HG03064 (cell line): ENCODE measurements around the gene DNAJC22.

Experiments
- ATAC-seq: cut with Tn5 transposase; IDR thresholded peaks from one replicate; pipeline ENCODE4 v1.9.1; 2021; ENCODE audit warnings: low read depth; ENCODE audit not compliant: unreplicated experiment

DNAJC22 gene

DNA sequence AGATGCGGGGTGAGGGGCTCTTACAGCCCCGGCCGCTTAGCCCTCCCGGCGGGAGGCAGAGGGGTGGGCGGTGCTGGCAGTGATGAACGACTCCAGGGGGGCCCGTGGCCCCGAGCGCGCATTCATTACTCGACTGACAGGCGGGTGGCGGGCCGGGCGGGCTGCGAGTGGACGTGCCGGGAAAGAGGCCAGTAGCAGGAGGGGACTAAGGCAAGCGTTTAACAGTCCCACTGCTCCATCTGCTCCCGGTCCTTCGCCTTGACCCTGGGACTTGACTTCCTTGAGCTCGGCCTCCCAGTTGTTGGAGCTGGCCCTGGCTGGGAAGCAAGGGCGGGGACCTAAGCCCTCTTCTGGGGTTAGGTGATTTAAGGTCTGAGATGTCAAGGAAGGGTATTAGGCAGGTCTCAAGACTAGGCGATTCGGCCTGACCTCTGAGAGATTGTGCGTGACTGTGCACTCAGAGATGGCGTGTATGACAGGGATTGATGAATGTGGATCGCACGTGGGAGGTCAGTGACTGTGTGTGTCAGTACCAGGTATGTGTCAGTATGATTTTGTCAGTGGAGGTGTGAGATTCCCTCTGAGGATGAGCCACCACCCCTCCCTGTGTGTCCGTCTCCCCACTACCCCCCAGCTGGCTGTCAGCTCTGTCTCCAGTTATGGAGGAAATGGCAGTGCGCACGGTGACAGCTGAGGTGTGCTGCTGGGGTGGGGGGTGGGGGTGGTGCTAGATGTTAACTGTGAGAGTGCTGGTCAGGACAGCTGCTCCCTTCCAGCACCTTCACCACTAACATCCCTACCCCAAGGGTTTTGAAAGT lies 3.6 kb upstream of the DNAJC22 start:
- no peak for ATAC-seq

DNA sequence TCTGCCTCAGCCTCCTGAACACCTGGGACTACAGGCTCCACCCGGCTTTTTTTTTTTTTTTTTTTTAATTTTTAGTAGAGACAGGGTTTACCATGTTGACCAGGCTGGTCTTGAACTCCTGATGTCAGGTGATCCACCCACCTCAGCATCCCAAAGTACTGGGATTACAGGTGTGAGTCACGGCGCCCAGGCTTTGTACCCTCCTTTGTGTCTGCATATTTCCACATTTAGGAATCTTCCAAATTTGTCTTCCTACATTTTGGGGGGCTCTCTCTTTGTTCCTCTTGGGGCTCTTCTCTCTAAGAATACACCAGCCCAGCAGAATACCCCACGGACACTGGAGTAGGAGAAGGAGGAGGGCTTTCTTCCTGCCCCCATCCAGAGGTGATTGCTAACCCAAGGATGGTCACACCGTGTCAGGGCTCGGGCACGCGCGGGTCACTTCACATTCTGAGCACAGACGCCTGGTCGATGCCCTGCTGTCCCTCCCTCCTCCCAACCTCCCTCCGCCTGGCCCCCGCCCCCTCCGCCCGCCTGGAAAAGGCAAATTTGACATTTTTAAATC lies 2.1 kb upstream of the DNAJC22 start:
- no peak for ATAC-seq

DNA sequence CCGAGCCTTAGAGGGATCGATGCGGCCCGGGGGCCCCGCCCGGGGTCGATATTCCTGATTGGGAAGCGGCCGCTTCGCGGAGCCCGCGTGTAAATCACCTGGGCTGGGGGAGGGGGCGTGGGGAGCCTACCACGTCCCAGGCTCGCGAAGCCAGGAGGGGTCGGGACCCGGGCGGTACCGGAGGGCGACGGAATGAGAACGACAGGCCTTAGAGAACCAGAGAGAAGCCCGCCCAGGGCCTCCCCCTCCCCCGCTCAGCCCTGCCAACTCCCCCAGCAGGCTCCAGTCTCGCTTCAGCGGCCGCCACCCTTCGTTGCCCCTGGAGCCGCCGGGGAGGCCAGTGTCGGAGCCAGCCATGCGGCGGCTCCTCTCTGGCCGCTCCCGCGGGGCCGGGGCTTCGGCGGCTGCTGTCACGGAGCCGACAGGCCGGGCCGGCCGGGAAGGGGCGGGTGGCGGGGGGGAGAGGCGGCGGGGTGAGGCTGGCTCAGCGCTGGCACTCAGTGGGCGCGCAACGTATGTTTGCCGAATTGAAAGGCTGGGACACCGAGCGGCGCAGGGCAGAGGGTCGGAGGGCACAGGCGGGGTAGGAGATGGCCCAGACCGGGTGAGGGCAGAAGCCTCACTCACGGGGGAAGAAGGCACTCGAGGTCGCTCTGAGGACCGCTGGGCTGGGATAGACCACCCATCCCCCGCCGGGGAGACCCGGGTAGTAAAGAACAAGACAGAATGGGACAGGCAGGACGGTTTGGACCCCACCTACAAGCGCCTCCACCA lies 1.4 kb upstream of the DNAJC22 start:
- no peak for ATAC-seq

DNA sequence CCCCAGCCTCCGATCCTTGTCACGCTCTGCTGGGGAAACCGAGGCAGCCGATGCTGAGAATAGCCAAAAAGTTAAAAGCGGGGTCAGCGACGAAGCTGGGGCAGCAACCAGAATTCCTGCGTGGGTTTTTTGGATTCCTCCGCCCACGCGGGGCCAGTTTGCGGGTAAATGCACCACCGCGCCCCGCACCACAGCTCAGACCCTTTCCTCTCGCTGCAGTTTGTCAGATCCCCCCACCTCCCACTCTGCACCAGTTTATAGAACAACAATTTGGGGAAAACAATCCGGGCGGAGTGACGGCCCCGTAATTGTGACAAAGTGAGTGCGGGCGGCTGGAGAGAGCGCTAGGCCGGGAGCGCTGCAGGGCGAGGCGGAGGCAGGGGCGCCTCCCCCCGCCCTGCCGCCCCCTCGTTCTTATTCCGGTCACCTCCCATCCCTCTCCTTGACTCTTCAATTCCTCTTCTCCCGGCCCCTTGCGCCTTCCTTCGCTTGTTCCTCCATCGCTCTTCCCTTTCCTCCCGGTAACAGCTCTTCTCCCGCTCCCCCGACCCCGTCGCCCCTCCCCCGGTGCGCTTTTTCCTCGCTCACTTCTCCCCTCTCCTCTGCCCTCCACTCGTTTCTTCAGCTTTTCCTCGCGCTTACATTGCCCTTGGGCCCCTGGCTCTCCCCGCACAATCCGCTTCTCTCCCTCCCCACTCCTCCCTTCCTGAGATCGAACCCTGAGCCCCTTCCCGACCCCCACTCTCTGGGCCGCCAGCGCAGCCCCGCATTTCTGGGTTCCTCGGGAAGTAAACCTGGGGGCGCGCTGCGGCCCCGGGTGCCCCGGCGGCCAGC lies 646 bp upstream of the DNAJC22 start:
- no peak for ATAC-seq

DNA sequence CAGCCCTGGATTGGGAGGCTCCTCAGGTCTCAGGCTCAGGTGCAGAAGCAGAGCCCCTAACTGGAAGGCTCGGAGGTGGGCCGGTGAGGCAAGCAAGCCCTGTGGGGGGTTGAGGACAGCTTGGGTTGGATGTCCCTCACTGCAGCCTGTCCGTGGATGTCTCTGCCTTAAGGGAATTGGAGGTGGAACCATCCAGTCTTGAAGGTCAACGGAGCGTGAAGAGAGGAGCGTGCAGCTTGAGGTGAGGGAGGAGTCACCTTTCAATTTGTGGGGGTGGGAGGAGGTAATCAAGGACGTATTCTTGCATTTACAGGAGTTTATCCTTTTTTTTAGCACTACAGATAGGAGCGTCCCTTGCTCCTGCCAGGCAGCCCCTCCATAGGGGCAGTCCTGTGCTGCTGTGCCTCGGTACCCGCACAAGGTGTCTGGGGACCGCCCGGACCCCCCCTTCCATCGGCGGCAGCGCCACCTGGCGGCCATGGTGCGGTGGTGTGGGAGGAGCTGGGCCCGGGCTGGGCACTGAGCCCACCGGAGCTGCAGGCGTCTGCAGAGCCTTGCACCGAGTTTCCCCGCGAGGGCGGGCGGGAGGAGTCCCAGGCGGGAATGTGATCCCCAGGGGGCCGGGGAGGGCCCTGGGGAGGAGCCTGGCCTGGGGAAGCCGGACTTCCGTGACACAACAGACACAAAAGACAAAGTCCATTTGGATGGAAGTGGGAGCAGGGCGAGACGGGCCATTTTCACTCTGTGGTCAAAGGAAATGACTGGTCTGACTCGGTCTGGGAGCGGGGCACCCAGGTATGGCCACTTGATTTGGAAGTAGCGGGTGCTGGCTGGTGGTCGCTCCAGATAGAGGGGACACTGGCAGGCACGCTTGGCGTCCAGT lies 864 bp downstream of the DNAJC22 start:
- no peak for ATAC-seq

DNA sequence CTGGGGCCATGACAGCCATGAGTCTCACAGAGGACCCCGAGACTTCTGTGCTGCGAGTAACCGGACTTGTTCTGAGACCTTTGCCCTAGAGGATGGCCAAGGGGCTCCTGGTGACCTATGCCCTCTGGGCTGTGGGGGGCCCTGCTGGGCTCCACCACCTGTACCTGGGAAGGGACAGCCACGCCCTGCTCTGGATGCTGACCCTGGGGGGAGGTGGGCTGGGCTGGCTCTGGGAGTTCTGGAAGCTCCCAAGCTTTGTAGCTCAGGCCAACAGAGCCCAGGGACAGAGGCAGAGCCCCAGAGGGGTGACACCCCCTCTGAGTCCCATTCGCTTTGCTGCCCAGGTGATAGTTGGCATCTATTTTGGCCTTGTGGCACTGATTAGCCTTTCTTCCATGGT lies 2.1 kb downstream of the DNAJC22 start:
- ATAC-seq: no peak

DNA sequence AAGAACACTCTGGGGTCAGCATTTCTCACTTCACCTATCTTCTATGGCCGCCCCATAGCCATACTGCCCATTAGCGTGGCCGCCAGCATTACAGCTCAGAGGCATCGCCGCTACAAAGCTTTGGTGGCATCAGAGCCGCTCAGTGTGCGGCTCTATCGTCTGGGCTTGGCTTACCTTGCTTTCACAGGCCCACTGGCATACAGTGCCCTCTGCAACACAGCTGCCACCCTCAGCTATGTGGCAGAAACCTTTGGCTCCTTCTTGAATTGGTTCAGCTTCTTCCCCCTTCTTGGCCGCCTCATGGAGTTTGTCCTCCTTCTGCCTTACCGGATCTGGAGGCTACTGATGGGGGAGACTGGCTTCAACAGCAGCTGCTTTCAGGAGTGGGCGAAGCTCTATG lies 2.6 kb downstream of the DNAJC22 start:
- no peak for ATAC-seq

DNA sequence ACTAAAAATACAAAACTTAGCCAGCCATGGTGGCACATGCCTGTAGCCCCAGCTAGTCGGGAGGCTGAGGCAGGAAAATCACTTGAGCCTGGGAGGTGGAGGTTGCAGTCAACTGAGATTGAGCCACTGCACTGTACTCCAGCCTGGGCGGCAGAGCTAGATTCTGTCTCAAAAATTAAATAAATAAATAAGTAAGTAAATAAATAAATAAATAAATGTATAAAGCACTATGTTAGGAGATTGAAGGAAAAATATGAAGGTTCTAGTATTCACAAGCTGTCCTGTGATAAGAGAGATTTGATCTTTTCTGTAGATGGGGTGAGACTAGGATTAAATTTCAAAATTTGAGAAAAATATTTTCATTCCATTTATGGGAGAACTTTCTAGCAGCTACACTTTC lies 5.7 kb downstream of the DNAJC22 start:
- no peak for ATAC-seq

DNA sequence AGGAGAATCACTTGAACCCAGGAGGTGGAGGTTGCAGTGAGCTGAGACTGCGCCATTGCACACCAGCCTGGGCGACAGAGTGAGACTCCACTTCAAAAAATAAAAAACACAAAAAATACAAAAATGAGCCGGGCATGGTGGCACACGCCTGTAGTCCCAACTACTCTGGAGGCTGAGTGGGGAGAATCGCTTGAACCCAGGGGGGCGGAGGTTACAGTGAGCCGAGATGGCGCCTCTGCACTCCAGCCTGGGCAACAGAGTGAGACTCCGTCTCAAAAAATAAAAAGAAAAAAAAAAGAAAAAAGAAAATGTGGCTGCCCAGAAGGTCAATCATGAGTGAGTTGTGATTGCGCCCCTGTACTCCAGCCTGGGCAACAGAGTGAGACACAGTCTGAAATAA lies 9.2 kb downstream of the DNAJC22 start:
- ATAC-seq: no peak

DNA sequence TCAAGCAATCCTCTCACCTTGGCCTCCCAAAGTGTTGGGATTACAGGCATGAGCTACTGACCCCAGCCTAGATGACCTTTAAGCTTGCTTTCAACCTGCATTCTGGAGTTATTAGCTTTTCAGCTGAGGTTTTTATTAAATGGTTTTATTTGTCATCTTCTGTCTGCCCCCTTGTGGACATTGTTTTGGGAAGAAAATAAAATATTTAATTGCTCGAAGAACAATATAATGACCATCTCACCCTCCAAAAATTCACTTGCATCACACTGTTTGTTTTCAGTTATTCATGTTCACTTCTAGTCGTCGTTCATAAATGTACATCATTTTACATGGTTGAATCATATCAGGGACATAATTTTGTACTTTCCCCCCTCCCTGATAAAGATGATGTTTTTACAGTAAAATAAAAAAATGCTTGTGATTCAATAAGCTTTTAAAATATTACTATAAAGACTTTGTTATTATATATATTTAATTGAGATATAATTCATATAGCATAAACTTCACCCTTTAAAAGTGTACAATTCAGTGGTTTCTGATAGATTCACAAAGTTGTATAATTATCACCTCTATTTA lies 10.5 kb downstream of the DNAJC22 start:
- no peak for ATAC-seq

DNA sequence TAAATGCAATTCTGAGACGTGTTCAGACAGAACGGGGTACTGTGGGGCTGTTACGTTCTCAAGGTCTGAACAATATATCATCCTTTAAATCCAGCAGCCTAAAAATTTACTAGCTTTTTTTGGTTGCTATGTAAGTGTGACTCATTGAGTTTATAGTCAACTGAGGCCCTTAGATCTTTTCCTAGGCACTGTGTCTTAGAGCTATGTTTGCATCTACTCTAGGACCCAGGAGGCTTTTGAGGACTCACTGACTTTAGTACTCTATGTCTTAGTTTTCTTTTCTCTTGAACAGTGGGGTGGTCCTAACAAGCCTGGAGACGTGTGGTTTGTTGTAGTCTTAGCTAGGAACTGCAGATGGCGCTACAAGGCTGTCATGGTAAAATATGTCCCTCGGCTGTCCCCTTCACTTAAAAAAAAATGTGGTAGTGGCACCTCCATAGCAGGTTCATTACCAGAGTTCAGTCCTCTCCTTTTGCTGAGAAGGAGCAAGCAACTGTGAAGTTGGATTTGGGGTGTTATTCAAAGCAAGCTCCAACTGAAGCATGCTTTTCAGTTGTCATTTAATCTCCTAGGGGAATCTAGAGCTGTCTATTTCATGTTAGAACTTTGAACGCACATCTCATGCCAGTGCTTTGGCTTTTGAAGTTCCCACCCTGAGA lies 11.9 kb downstream of the DNAJC22 start:
- no peak for ATAC-seq

DNA sequence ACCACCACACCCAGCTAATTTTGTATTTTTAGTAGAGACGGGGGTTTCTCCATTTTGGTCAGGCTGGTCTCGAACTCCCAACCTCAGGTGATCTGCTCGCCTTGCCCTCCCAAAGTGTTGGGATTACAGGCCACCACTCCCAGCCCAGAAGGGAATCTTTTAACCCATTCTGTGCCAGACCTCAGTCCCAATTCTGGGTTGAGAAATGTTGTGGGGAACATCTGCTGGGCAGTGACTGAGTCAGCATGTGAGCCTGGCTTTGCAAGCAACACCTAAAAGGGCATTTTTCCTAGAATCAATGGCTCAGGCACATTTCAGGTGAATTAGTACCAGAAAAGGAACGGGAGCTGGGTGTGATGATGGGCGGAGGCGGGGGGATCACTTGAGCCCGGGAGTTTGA lies 13.0 kb downstream of the DNAJC22 start:
- ATAC-seq: no peak

DNA sequence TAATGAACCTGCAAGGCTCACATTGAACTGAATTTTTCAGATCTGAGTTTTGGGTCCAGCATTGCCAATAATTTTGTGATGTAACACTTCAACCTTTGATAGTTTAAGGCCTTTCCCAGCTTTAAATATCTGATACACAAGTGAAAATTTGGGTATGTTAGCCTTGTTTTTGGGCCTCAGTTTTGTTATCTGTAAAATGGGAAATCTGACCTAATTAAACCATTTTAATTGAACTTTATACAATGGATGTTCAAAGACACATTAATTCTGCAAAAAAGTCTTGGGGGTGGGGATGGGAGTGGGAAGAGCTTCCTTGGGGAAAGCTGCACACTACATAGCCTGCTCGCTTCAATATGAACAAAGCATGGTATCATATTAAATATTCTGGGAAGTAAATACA lies 15.4 kb downstream of the DNAJC22 start:
- no peak for ATAC-seq

DNA sequence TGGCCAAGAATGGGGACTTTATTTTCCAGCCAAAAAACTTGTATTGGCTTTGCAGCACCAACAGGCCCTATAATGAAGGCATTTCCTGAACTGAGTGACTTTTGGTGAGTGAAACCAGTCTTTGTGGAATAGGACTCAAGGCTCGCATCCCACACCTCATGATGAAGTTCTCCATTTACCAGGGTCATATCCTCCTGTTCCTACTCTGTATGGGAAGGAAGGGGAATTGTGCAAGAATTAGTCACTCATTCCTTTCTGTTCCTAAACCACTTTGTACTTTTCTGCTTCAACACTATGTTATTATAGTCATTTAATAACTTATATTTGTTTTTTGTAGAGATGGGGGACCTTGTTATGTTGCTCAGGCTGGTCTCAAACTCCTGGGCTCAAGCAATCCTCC lies 18.3 kb downstream of the DNAJC22 start:
- ATAC-seq: no peak

DNA sequence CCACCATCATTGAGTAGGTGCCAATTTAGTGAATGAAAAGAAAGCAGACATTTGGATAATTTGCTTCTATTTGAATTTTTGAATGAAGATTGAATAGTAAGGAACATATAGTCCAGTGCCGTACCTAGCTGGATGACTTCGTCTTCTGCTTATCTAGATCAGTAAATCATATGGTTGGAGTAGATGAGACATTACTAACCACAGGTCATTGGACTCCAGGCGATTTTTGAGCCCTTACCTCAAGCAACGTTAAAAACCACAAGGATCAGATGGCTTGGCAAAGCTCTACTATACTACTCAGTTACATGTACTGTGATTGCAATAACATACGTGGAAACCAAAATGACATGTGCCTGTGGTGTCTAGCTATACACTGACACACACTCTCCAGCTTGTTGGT lies 18.9 kb downstream of the DNAJC22 start:
- ATAC-seq: no peak

DNA sequence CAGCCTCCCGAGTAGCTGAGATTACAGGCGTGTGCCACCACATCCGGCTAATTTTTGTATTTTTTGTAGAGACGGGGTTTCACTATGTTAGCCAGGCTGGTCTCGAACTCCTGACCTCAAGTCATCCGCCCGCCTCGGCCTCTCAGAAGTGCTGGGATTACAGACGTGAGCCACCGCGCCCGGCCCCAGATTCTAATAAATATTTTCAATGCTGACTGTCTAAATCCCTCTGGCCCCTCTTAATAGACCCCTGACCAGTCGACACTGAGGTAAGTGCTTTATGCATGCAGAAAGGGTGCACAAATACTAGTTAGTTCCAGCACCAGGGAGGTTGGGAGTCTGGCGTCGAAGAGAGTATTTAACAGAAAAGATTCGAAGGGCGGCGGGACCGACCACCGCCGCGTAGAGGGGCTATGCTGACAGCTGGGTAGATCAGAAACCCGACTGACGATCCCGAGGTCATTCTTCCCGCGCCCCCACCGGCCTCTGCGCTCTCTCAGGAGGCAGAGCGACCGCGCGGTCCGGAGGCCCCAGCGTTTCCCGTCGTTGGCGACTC lies 19.5 kb downstream of the DNAJC22 start:
- peak; percentile 1 for ATAC-seq

DNA sequence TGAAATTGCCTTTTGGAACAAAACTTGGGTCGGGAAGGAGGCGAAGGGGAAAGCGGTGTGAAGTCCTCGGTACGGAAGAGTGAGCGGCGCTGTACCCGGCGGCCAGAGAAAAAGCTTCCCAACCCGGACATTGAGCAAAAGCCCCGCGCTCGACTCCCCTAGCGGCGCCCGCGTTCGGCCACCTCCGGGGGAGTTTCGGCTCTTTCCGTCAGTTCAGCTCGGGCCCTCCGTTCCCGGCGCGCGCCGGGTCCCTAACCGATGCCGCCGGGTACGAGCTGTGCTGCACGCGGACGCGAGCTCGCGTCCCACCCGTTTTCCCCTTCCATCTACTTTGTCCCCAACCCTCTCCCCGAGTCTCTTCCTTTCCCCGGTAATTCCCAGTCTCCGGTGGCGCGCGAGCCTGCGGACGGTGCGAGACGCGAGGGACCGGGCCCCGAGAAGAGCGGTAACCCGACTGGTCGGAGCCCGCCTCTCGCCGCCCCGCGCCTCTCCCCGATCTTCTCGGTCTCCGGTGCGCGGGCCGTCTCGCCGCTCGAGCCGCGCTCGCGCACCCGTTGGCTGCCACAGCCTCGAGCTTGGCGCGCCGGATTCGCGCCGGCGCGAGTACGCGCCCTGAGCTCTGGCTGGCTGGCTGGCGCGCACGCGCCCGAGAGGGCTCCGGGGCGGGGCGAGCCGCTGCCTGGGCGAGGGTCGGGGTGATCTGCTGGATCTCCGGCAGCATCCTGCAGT lies 20.1 kb downstream of the DNAJC22 start:
- ATAC-seq: peak; percentile 60
